RWPE1 (cell line): Measurements from ENCODE around the gene ADCY2.
A peak's percentile ranks its signal among the peaks of the same experiment; 100 is the strongest.

Experiments used
- CTCF ChIA-PET: fragments of 350-600 bp; sonication (Branson Sonifier 250); formaldehyde crosslinking; extraction: SDS; loops from one replicate; lab custom pipeline; 2021; lab: Yijun Ruan, JAX
- POLR2A ChIA-PET: fragments of 400-600 bp; formaldehyde crosslinking; extraction: SDS; loops from one replicate; lab custom pipeline; 2020; ENCODE audit warnings: antibody characterized with exemption; ENCODE audit not compliant: low non-redundant PET; lab: Yijun Ruan, JAX
- DNase-seq: peaks from one replicate; pipeline ENCODE4 v3.0.0; 2012; ENCODE audit warnings: low spot score
- H3K27ac ChIP-seq: fragments of 450-650 bp; 2 replicates; pipeline ENCODE4 v1.5.1; 2017
- TF ChIP-seq, protein P1 (sequence below): fragments of 450-650 bp; conservative IDR thresholded peaks from 2 replicates; pipeline ENCODE4 v1.5.1; 2017; ENCODE audit warnings: low read depth, mild to moderate bottlenecking

Gene ADCY2

DNA sequence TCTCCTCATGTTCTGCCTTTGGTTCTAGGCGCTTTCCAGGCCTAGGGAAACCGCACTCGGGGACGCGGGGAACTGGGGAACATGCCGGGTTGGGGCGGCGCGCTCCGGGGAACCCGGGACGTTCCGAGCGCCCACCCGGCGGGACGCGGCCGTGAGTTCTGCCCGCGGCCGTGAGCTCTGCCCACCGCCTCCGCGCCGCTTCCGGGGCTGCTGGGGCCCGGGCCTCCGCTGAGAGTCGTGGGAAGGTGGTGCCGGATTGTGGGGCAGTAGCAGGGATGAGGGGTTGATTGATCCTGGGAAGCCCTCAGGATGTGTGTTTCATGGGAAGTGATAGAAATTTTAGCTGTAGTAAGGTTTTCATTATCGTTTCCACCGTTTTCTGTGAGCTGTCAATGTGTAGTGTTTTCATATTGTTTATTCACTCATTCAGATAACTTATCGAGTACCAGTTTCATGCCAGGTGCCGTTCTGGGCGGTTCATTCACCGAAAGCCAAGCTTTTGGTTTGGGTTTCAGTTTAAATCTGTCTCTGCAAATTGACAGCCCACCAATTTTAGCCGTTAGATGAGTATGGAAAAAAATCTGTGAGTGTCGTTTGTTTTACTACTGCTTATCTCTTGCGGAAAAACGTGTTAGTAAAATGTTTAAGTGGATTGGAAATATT is 473.7 kb downstream of the ADCY2 start:
- CTCF ChIA-PET = interaction anchor here (1.4 kb wide), 1 partner anchor 18 kb away, joined by 4 read pairs; no protein-coding TSS in a partner anchor
- peak; percentile 36 for DNase-seq
- TF ChIP-seq, protein P1, sequence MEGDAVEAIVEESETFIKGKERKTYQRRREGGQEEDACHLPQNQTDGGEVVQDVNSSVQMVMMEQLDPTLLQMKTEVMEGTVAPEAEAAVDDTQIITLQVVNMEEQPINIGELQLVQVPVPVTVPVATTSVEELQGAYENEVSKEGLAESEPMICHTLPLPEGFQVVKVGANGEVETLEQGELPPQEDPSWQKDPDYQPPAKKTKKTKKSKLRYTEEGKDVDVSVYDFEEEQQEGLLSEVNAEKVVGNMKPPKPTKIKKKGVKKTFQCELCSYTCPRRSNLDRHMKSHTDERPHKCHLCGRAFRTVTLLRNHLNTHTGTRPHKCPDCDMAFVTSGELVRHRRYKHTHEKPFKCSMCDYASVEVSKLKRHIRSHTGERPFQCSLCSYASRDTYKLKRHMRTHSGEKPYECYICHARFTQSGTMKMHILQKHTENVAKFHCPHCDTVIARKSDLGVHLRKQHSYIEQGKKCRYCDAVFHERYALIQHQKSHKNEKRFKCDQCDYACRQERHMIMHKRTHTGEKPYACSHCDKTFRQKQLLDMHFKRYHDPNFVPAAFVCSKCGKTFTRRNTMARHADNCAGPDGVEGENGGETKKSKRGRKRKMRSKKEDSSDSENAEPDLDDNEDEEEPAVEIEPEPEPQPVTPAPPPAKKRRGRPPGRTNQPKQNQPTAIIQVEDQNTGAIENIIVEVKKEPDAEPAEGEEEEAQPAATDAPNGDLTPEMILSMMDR = no peak
- H3K27ac ChIP-seq = peak overlapping the region; percentile 75
- POLR2A ChIA-PET = no interaction called here

DNA sequence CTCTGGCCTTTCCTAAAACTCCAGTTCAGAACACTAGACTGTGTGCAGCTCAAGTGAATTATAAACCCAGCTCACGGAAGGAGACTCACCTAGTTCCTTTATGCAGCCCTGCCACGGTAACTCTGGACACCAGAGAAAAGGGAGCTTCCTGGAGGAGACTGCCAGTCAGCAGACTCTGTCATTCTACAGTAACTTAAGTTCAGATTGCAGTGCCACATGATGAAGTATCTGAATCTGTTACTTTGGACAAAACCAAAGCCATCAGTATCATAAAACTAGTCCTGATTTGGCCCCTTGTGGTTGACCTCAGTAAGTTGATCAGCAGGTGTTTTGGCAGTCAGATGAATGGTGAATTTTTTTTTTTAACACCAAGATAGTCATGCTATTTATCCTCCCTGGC is 475.7 kb downstream of the ADCY2 start:
- POLR2A ChIA-PET = no interaction called here
- CTCF ChIA-PET = interaction anchor here (1.7 kb wide), 1 partner anchor 15 kb away, joined by 5 read pairs; no protein-coding TSS in a partner anchor
- TF ChIP-seq, protein P1 = no peak
- H3K27ac ChIP-seq = no peak overlapping the region
- DNase-seq = no peak

DNA sequence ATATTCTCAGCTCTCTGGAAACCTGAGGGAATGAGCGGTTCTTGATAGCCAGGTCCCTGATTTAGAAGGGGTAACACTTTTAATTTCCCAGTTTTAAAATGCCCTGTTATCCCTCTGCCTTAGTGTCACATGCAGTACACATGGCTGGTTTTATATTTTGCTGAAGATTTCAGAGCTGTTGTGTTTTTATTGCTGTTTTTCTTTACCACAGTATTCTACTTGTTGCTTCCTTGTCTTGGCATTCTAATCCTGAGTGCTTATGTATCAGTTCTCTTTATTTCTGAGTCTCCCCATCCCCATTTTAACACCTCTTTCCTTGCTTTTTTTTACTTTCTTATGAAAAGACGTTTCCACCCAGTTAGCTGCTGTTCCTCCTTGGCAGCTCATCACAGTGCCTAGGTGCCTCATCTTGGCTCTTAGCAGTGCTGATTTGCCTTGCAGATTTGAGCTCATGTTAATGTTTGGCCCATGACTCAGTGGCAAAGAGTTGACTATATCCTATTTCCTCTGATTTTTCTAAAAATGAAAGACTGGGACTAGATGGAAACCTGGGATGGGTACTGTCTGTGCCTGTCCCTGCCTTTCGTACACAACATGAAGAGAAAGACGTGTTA is 476.7 kb downstream of the ADCY2 start:
- TF ChIP-seq, protein P1 = no peak
- H3K27ac ChIP-seq = no peak overlapping the region
- ChIA-PET POLR2A (no interaction called here), CTCF (interaction anchor here (0.6 to 1.7 kb wide), 3 partner anchors 9 to 1070 kb away, joined by 3 to 5 read pairs (median 3); no protein-coding TSS in a partner anchor)
- no peak for DNase-seq

DNA sequence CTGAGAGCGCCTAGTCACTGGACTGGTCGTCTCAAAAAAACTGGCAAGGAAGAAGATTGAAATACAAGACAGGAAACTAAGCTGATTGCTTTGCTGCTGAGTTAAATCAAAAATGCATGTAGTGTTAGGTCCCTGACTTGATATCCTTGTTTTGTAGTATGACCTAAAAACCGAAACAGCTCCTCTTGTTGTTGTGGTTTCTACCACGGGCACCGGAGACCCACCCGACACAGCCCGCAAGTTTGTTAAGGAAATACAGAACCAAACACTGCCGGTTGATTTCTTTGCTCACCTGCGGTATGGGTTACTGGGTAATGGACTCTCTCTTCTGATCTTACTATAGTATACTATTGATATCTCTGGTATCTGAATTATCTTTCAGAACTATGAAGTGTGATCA is 477.3 kb downstream of the ADCY2 start:
- no peak overlapping the region for H3K27ac ChIP-seq
- CTCF ChIA-PET = interaction anchor here (0.9 to 1.7 kb wide), 2 partner anchors 8 to 14 kb away, joined by 3 to 5 read pairs; no protein-coding TSS in a partner anchor
- TF ChIP-seq, protein P1 = no peak
- POLR2A ChIA-PET = no interaction called here
- no peak for DNase-seq

DNA sequence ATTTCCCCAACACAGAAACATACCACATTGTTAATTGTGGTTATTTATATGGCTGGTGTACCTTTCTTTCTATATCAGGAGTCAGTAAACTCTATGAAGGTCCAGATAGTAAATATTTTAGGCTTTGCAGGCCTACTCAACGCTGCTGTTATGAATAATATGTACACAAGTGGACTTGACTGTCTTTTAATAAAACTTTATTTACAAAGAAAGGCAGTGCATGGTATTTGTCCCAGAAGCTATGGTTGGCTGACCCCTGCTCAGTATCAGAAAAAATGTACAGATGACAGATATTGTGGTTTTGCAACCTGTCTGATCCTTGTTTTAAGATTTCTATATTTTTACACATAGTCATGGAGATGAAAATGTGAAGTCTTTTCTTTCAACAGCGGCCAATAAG is 478.7 kb downstream of the ADCY2 start:
- DNase-seq = no peak
- H3K27ac ChIP-seq = no peak overlapping the region
- ChIA-PET POLR2A (no interaction called here), CTCF (interaction anchor here (0.7 to 1.1 kb wide), 4 partner anchors 12 to 79 kb away, joined by 3 to 6 read pairs (median 4); no protein-coding TSS in a partner anchor)
- TF ChIP-seq, protein P1 = no peak

DNA sequence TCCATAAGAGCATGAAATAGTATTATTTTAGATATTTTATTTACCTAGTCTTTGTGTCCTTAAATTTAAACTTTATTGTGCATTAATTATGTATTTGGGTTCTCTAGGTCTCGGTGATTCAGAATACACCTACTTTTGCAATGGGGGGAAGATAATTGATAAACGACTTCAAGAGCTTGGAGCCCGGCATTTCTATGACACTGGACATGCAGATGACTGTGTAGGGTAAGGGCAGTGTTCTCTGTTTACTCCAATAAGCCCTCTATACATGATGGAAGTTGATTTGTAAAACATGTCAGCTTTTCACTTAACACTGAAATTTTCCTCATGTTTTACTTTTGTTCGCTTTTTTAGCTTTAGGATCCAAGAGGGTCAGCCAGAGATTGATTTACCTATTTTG is 479.2 kb downstream of the ADCY2 start:
- ChIA-PET CTCF (interaction anchor here (0.7 to 1.1 kb wide), 4 partner anchors 12 to 80 kb away, joined by 3 to 6 read pairs (median 4); no protein-coding TSS in a partner anchor), POLR2A (no interaction called here)
- TF ChIP-seq, protein P1 = no peak
- DNase-seq = no peak
- no peak overlapping the region for H3K27ac ChIP-seq
